ENCODE measurements around the gene PEBP1. TPM values are rescaled to one million over a fixed set of nuclear protein-coding genes. Genes with fewer than 3 reads are reported as not detected.

Gene PEBP1
- total and polyA plus RNA-seq, 9 donors = 265 to 446 (median 340) TPM

- peaks cover 6% of the 10 kb centered on the region for H3K4me1 ChIP-seq (ENCODE audit: insufficient read depth)
- H3K9me3 ChIP-seq = no peaks in the 10 kb centered on the region
- H3K36me3 ChIP-seq = no peaks in the 10 kb centered on the region
- no peak for DNase-seq
- TF ChIP-seq POLR2A (IDR thresholded peaks at IDR 0.05) = no peak
- TF ChIP-seq EP300 (IDR thresholded peaks at IDR 0.05) = no peak
- TF ChIP-seq, protein P1, sequence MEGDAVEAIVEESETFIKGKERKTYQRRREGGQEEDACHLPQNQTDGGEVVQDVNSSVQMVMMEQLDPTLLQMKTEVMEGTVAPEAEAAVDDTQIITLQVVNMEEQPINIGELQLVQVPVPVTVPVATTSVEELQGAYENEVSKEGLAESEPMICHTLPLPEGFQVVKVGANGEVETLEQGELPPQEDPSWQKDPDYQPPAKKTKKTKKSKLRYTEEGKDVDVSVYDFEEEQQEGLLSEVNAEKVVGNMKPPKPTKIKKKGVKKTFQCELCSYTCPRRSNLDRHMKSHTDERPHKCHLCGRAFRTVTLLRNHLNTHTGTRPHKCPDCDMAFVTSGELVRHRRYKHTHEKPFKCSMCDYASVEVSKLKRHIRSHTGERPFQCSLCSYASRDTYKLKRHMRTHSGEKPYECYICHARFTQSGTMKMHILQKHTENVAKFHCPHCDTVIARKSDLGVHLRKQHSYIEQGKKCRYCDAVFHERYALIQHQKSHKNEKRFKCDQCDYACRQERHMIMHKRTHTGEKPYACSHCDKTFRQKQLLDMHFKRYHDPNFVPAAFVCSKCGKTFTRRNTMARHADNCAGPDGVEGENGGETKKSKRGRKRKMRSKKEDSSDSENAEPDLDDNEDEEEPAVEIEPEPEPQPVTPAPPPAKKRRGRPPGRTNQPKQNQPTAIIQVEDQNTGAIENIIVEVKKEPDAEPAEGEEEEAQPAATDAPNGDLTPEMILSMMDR (IDR thresholded peaks at IDR 0.05) = no peak
- intact Hi-C loops (cut with DNase I) = loop anchor here in 3 of 4 donors (5.0 kb wide), 1 partner anchor 194 kb away; the partner anchor contains the start of gene SUDS3 (in 3 of the 3)
- H3K27me3 ChIP-seq = no peaks in the 10 kb centered on the region
- H3K27ac ChIP-seq = no peak overlapping the region
- no peak overlapping the region for H3K4me3 ChIP-seq
Measured at GRCh38 chr12:118183711-118184110, 47.8 kb downstream of the PEBP1 start.

GRCh38 chr12:118185602-118186397, 49.9 kb downstream of the PEBP1 start:
- Histone ChIP-seq H3K27ac (no peak overlapping the region), H3K36me3 (no peaks in the 10 kb centered on the region), H3K27me3 (no peaks in the 10 kb centered on the region), H3K9me3 (no peaks in the 10 kb centered on the region), H3K4me3 (no peak overlapping the region), H3K4me1 (ENCODE audit: insufficient read depth) (peaks cover 6% of the 10 kb centered on the region)
- 82 to 89% (median 87%) methylated on average over 5 of the region's 5 CpGs for WGBS, 3 donors
- intact Hi-C loops (cut with DNase I) = loop anchor here in 1 of 4 donors (5.0 kb wide), 1 partner anchor 187 kb away; the partner anchor contains the start of gene TAOK3
- TF ChIP-seq POLR2A (IDR thresholded peaks at IDR 0.05) = no peak
- no peak for TF ChIP-seq EP300 (IDR thresholded peaks at IDR 0.05)
- TF ChIP-seq, protein P1 (IDR thresholded peaks at IDR 0.05) = no peak
- DNase-seq = no peak

GRCh38 chr12:118187751-118188435, 52.0 kb downstream of the PEBP1 start:
- H3K9me3 ChIP-seq = no peaks in the 10 kb centered on the region
- no peaks in the 10 kb centered on the region for H3K27me3 ChIP-seq
- H3K4me3 ChIP-seq = no peak overlapping the region
- peaks cover 5% of the 10 kb centered on the region for H3K4me1 ChIP-seq (ENCODE audit: insufficient read depth)
- TF ChIP-seq, protein P1 (IDR thresholded peaks at IDR 0.05) = no peak
- no peak for TF ChIP-seq EP300 (IDR thresholded peaks at IDR 0.05)
- no peak for TF ChIP-seq POLR2A (IDR thresholded peaks at IDR 0.05)
- 38 to 52% (median 44%) methylated on average over 6 of the region's 6 CpGs for WGBS, 3 donors
- DNase-seq = no peak
- no peaks in the 10 kb centered on the region for H3K36me3 ChIP-seq
- intact Hi-C loops (cut with DNase I) = loop anchor here in 1 of 4 donors (5.0 kb wide), 1 partner anchor 184 kb away; the partner anchor contains the start of gene TAOK3
- peak overlapping the region in 1 of 2 donors; percentile 45 for H3K27ac ChIP-seq

GRCh38 chr12:118188690-118189371, 52.9 kb downstream of the PEBP1 start:
- 6 to 11% (median 7%) methylated on average over 10 of the region's 10 CpGs for WGBS, 3 donors
- DNase-seq = peak; percentile 63 to 81 (median 76)
- TF ChIP-seq, protein P1 (IDR thresholded peaks at IDR 0.05) = no peak
- no peak for TF ChIP-seq POLR2A (IDR thresholded peaks at IDR 0.05)
- no peak for TF ChIP-seq EP300 (IDR thresholded peaks at IDR 0.05)
- Histone ChIP-seq H3K27ac (peak overlapping the region in 1 of 2 donors; percentile 45), H3K9me3 (no peaks in the 10 kb centered on the region), H3K4me3 (peak overlapping the region; percentile 19), H3K27me3 (no peaks in the 10 kb centered on the region), H3K4me1 (ENCODE audit: insufficient read depth) (peaks cover 5% of the 10 kb centered on the region), H3K36me3 (no peaks in the 10 kb centered on the region)
- intact Hi-C loops (cut with DNase I) = loop anchor here in 1 of 4 donors (5.0 kb wide), 1 partner anchor 183 kb away; the partner anchor contains the start of gene TAOK3
